ENCODE results near the gene ROBO1.

The ROBO1 gene

DNA sequence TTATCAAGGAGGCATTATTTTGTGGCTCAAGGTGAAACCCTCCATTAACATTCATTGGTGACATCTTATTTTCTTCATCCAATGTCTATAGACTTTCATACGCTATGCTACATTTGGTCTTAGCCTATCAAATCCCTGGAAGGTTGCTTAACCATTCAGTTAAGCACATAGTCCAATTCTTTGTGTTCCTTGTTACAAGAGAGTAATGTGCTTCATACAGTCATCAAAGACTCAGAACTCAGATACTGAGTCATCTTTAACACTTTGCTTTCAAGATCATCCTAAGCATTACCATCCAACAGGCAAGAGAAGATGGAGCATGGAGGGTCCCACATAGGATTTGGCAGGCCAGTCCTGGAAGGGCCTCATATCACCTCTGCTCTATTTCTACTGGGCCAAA, 1202.1 kb downstream of the ROBO1 start:
- DNase-seq (ENCODE audit: low read depth, low spot score): no peak

- DNase-seq (ENCODE audit: low read depth, low spot score): no peak
Measured at GRCh38 chr3:78562328-78562727, 1205.5 kb downstream of the ROBO1 start.
